Osteoblast (primary cell): Measurements from ENCODE around the gene MGMT. TPM values are rescaled to one million over a fixed set of nuclear protein-coding genes. Genes with fewer than 3 reads are reported as not detected.

Source experiments
- DNase-seq: peaks from one replicate; pipeline ENCODE4 v3.0.0; 2011; ENCODE audit warnings: low spot score, mixed read lengths; ENCODE audit not compliant: insufficient read length; ENCODE audit errors: missing footprints
- H2AFZ ChIP-seq: 2 replicates; pipeline ENCODE4 v1.6.0; 2011; ENCODE audit warnings: mild to moderate bottlenecking, low read length
- H3K27ac ChIP-seq: 2 replicates; pipeline ENCODE4 v1.5.1; 2011; ENCODE audit warnings: mild to moderate bottlenecking, low read depth, low read length, moderate library complexity
- H3K27me3 ChIP-seq: 2 replicates; pipeline ENCODE4 v1.6.0; 2012; ENCODE audit warnings: mild to moderate bottlenecking, control low read depth, inconsistent platforms, low read length, moderate library complexity; ENCODE audit not compliant: insufficient read depth
- H3K36me3 ChIP-seq: 2 replicates; pipeline ENCODE4 v1.5.1; 2011; ENCODE audit warnings: mild to moderate bottlenecking, low read length, control low read depth, moderate library complexity; ENCODE audit not compliant: insufficient read depth
- H3K4me1 ChIP-seq: 2 replicates; pipeline ENCODE4 v1.5.1; 2011; ENCODE audit warnings: mild to moderate bottlenecking, low read length, control low read depth, moderate library complexity; ENCODE audit not compliant: insufficient read depth
- H3K4me2 ChIP-seq: 2 replicates; pipeline ENCODE4 v1.6.0; 2011; ENCODE audit warnings: mild to moderate bottlenecking, low read length; ENCODE audit not compliant: insufficient read depth
- H3K4me3 ChIP-seq: fragments of 200-600 bp; sonication (generic); 3 replicates; pipeline ENCODE4 v1.5.1; 2012; ENCODE audit warnings: mild to moderate bottlenecking, low read length, inconsistent platforms; ENCODE audit not compliant: insufficient read depth
- H3K79me2 ChIP-seq: 2 replicates; pipeline ENCODE4 v1.6.0; 2012; ENCODE audit warnings: mild to moderate bottlenecking, low read length, control low read depth, inconsistent platforms; ENCODE audit not compliant: insufficient read depth
- H3K9me3 ChIP-seq: 2 replicates; pipeline ENCODE4 v1.5.1; 2011; ENCODE audit warnings: low read depth, low read length, control low read depth
- H4K20me1 ChIP-seq: 2 replicates; pipeline ENCODE4 v1.6.0; 2012; ENCODE audit warnings: mild to moderate bottlenecking, low read length, control low read depth; ENCODE audit not compliant: insufficient read depth
- CTCF ChIP-seq: IDR thresholded peaks from 2 replicates; pipeline ENCODE4 v1.5.1; 2011; ENCODE audit warnings: mild to moderate bottlenecking, low read depth, low read length, moderate library complexity; ENCODE audit errors: extremely low read depth
- total RNA-seq: library from RNA; depleted of rRNA; stranded (reverse); fragments of >200 nt; gene quantifications from 2 replicates; pipeline ENCODE4 v1.2.3, GENCODE V29; 2012

MGMT gene
- total RNA-seq, 1 donor = 21.0 TPM

GRCh38 chr10:129742742-129743550 is 275.9 kb downstream of the MGMT start:
- Histone ChIP-seq H3K9me3 (no peaks in the 10 kb centered on the region), H3K36me3 (no peaks in the 10 kb centered on the region), H3K4me1 (no peaks in the 10 kb centered on the region), H3K79me2 (no peaks in the 10 kb centered on the region), H4K20me1 (no peaks in the 10 kb centered on the region), H3K27me3 (no peaks in the 10 kb centered on the region), H3K4me2 (no peak overlapping the region), H2AFZ (no peak overlapping the region), H3K4me3 (no peak overlapping the region), H3K27ac (no peak overlapping the region)
- no peak for TF ChIP-seq CTCF
- no peak for DNase-seq

GRCh38 chr10:129743738-129744133 is 276.7 kb downstream of the MGMT start:
- no peaks in the 10 kb centered on the region for H4K20me1 ChIP-seq
- H3K9me3 ChIP-seq = no peaks in the 10 kb centered on the region
- no peaks in the 10 kb centered on the region for H3K79me2 ChIP-seq
- no peak overlapping the region for H3K4me3 ChIP-seq
- H3K27me3 ChIP-seq = no peaks in the 10 kb centered on the region
- no peak overlapping the region for H2AFZ ChIP-seq
- H3K27ac ChIP-seq = no peak overlapping the region
- no peak for TF ChIP-seq CTCF
- no peaks in the 10 kb centered on the region for H3K4me1 ChIP-seq
- H3K36me3 ChIP-seq = no peaks in the 10 kb centered on the region
- H3K4me2 ChIP-seq = no peak overlapping the region
- no peak for DNase-seq

GRCh38 chr10:129744134-129745111 is 277.4 kb downstream of the MGMT start:
- no peak overlapping the region for H3K27ac ChIP-seq
- TF ChIP-seq CTCF = no peak
- no peaks in the 10 kb centered on the region for H3K4me1 ChIP-seq
- no peaks in the 10 kb centered on the region for H3K27me3 ChIP-seq
- H4K20me1 ChIP-seq = no peaks in the 10 kb centered on the region
- no peak overlapping the region for H3K4me3 ChIP-seq
- no peaks in the 10 kb centered on the region for H3K79me2 ChIP-seq
- DNase-seq = no peak
- no peaks in the 10 kb centered on the region for H3K36me3 ChIP-seq
- H2AFZ ChIP-seq = no peak overlapping the region
- no peak overlapping the region for H3K4me2 ChIP-seq
- no peaks in the 10 kb centered on the region for H3K9me3 ChIP-seq
